Measurements from ENCODE around the gene COL4A6.

COL4A6 gene

DNA sequence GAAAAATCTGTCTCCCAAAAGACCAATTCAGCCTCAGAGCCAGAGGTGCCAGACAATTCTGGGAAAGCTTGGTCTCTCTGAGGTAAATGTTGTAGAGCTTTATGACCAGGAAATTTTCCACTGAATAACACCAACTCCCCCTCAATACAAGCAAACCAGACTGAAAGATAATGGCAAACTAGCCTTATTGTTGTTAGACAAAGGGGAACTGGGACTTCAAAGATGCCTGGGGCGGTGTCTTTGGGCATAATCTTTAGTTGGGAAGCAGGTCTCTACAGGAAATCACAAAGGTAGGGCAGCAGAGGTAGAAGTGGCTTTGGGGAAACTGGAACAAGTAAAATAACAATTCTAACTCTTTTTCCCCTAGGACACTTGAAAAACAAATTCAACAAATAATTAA, 12.0 kb downstream of the COL4A6 start:
- no peaks in the 10 kb centered on the region for H3K4me1 ChIP-seq (ENCODE audit: insufficient read depth, insufficient read length)
- H3K9me3 ChIP-seq (ENCODE audit: insufficient read depth, low read length): no peaks in the 10 kb centered on the region
- peak; percentile 3 for DNase-seq (ENCODE audit: low read depth, low spot score)
- H3K4me3 ChIP-seq (ENCODE audit: insufficient read length, low read depth): no peak overlapping the region
- H3K36me3 ChIP-seq (ENCODE audit: insufficient read depth, insufficient read length, low read length): no peaks in the 10 kb centered on the region
- H3K27me3 ChIP-seq (ENCODE audit: insufficient read depth, insufficient read length): no peaks in the 10 kb centered on the region
- TF ChIP-seq YY1 (IDR thresholded peaks at IDR 0.05; ENCODE audit: insufficient read depth, insufficient read length): no peak
- TF ChIP-seq SUZ12 (IDR thresholded peaks at IDR 0.05; ENCODE audit: extremely low read depth, insufficient read depth, insufficient read length): no peak
- no peak for TF ChIP-seq ZNF274 (IDR thresholded peaks at IDR 0.05; ENCODE audit: low read depth, low read length)
- no peak overlapping the region for H3K9ac ChIP-seq (ENCODE audit: insufficient read length, low read depth)

DNA sequence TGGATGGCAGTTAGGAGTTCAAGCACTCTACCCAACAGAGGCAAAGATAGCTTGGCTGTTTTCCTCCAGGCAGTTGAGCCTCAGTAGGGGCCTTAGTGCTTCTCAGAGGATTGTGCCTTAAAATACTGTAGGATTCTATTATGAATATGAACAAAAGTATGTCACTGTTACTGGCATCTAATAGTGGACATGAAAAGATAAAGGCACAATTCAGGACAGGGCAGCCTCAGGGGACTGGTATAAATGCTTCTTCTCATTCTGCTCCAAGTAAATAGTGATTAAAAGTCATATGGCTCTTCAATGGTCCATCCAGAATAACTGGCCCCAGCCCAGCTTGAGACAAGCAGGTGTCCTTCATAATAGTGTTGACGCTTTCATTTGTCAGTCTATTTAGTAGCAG, 17.7 kb downstream of the COL4A6 start:
- no peaks in the 10 kb centered on the region for H3K27me3 ChIP-seq (ENCODE audit: insufficient read depth, insufficient read length)
- no peak overlapping the region for H3K9ac ChIP-seq (ENCODE audit: insufficient read length, low read depth)
- no peaks in the 10 kb centered on the region for H3K9me3 ChIP-seq (ENCODE audit: insufficient read depth, low read length)
- no peaks in the 10 kb centered on the region for H3K36me3 ChIP-seq (ENCODE audit: insufficient read depth, insufficient read length, low read length)
- no peak for DNase-seq (ENCODE audit: low read depth, low spot score)
- no peak overlapping the region for H3K4me3 ChIP-seq (ENCODE audit: insufficient read length, low read depth)
- H3K4me1 ChIP-seq (ENCODE audit: insufficient read depth, insufficient read length): no peaks in the 10 kb centered on the region
- TF ChIP-seq YY1 (IDR thresholded peaks at IDR 0.05; ENCODE audit: insufficient read depth, insufficient read length) (no peak), SUZ12 (IDR thresholded peaks at IDR 0.05; ENCODE audit: extremely low read depth, insufficient read depth, insufficient read length) (no peak), ZNF274 (IDR thresholded peaks at IDR 0.05; ENCODE audit: low read depth, low read length) (no peak)

DNA sequence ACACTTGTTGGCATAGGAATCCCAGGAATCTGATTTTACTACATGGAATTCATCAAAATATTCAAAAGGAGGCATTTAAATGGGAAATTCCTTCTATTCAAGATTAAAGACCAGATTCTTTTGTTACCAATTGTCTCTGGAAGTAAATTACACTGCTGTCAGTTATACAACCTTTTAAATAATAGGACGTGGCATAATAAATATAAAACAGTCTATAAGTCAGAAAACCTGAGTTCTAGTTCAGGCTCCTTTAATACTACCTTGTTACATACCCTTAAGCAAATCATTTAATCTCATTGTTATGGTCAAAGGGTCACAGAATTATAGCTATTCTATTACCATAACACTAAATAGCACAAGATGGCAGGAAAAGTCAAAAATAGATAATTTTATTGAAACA, 18.8 kb downstream of the COL4A6 start:
- no peak for DNase-seq (ENCODE audit: low read depth, low spot score)
- TF ChIP-seq SUZ12 (IDR thresholded peaks at IDR 0.05; ENCODE audit: extremely low read depth, insufficient read depth, insufficient read length): no peak
- no peak for TF ChIP-seq YY1 (IDR thresholded peaks at IDR 0.05; ENCODE audit: insufficient read depth, insufficient read length)
- TF ChIP-seq ZNF274 (IDR thresholded peaks at IDR 0.05; ENCODE audit: low read depth, low read length): no peak
- Histone ChIP-seq H3K9me3 (ENCODE audit: insufficient read depth, low read length) (no peaks in the 10 kb centered on the region), H3K4me1 (ENCODE audit: insufficient read depth, insufficient read length) (no peaks in the 10 kb centered on the region), H3K27me3 (ENCODE audit: insufficient read depth, insufficient read length) (no peaks in the 10 kb centered on the region), H3K4me3 (ENCODE audit: insufficient read length, low read depth) (no peak overlapping the region), H3K9ac (ENCODE audit: insufficient read length, low read depth) (no peak overlapping the region), H3K36me3 (ENCODE audit: insufficient read depth, insufficient read length, low read length) (no peaks in the 10 kb centered on the region)

DNA sequence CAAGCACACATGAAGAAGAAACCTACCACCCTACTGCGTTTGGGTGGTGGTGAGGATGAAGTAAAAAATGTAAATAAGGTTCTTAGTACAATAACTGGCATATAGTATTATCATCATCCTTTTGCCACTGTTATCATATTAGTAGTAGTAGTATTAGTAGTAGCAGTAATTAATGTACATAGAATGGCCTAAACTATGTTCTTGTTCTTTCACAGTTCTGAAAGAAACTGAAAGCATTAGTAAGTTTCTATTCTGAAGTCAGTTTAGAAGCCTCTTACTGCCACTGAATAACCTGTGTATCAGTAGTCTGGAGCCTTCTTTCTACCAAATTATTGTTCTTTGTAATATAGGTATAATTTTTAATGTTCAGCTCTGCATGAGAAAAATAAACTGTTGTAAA, 21.0 kb downstream of the COL4A6 start:
- TF ChIP-seq SUZ12 (IDR thresholded peaks at IDR 0.05; ENCODE audit: extremely low read depth, insufficient read depth, insufficient read length) (no peak), ZNF274 (IDR thresholded peaks at IDR 0.05; ENCODE audit: low read depth, low read length) (no peak), YY1 (IDR thresholded peaks at IDR 0.05; ENCODE audit: insufficient read depth, insufficient read length) (no peak)
- no peaks in the 10 kb centered on the region for H3K27me3 ChIP-seq (ENCODE audit: insufficient read depth, insufficient read length)
- H3K9me3 ChIP-seq (ENCODE audit: insufficient read depth, low read length): no peaks in the 10 kb centered on the region
- H3K4me1 ChIP-seq (ENCODE audit: insufficient read depth, insufficient read length): no peaks in the 10 kb centered on the region
- H3K36me3 ChIP-seq (ENCODE audit: insufficient read depth, insufficient read length, low read length): no peaks in the 10 kb centered on the region
- H3K4me3 ChIP-seq (ENCODE audit: insufficient read length, low read depth): no peak overlapping the region
- no peak overlapping the region for H3K9ac ChIP-seq (ENCODE audit: insufficient read length, low read depth)
- DNase-seq (ENCODE audit: low read depth, low spot score): no peak

DNA sequence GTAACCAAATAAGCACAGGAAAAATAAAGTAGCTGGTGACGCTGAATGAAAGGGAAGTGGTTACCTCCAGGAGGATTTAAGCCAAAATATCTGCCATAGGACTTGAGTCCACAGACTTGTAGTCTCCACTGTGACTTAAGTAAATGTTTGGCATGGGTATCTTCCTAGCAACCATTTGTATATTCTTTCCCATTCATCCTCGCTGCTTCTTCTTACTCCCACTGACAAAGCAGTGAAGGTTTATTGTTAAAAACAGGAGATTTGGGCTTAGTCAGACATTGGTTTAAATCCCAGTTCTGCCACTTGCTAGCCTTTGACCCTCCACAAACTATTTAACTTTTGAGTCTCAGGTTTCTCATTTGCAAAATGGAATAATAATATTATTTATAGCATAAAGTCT, 22.3 kb downstream of the COL4A6 start:
- H3K4me3 ChIP-seq (ENCODE audit: insufficient read length, low read depth): no peak overlapping the region
- peaks cover 3% of the 10 kb centered on the region for H3K4me1 ChIP-seq (ENCODE audit: insufficient read depth, insufficient read length)
- TF ChIP-seq SUZ12 (IDR thresholded peaks at IDR 0.05; ENCODE audit: extremely low read depth, insufficient read depth, insufficient read length): no peak
- no peak for TF ChIP-seq ZNF274 (IDR thresholded peaks at IDR 0.05; ENCODE audit: low read depth, low read length)
- no peak for TF ChIP-seq YY1 (IDR thresholded peaks at IDR 0.05; ENCODE audit: insufficient read depth, insufficient read length)
- no peaks in the 10 kb centered on the region for H3K9me3 ChIP-seq (ENCODE audit: insufficient read depth, low read length)
- no peak overlapping the region for H3K9ac ChIP-seq (ENCODE audit: insufficient read length, low read depth)
- no peak for DNase-seq (ENCODE audit: low read depth, low spot score)
- no peaks in the 10 kb centered on the region for H3K36me3 ChIP-seq (ENCODE audit: insufficient read depth, insufficient read length, low read length)
- no peaks in the 10 kb centered on the region for H3K27me3 ChIP-seq (ENCODE audit: insufficient read depth, insufficient read length)

DNA sequence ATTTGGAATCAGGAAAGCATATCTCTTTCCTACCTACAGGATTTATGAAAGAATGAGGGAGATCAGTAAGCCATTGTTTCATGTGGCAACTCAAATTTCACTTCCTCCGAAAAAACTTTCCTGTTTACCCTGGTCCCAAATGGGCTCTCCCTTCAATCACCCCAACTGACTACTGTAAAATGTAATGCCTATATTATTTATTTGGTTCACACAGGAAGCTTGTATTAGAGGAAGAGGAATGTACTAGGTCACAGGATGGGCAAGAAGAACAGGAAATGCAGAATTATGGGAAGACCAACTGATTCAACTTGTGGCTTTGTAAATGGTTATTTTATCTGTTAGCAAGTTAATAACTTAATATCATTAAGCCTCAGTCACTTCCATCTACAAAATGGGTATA, 23.1 kb downstream of the COL4A6 start:
- Histone ChIP-seq H3K4me3 (ENCODE audit: insufficient read length, low read depth) (no peak overlapping the region), H3K4me1 (ENCODE audit: insufficient read depth, insufficient read length) (peaks cover 3% of the 10 kb centered on the region), H3K9me3 (ENCODE audit: insufficient read depth, low read length) (no peaks in the 10 kb centered on the region), H3K27me3 (ENCODE audit: insufficient read depth, insufficient read length) (no peaks in the 10 kb centered on the region), H3K9ac (ENCODE audit: insufficient read length, low read depth) (no peak overlapping the region), H3K36me3 (ENCODE audit: insufficient read depth, insufficient read length, low read length) (no peaks in the 10 kb centered on the region)
- no peak for DNase-seq (ENCODE audit: low read depth, low spot score)
- TF ChIP-seq ZNF274 (IDR thresholded peaks at IDR 0.05; ENCODE audit: low read depth, low read length) (no peak), YY1 (IDR thresholded peaks at IDR 0.05; ENCODE audit: insufficient read depth, insufficient read length) (no peak), SUZ12 (IDR thresholded peaks at IDR 0.05; ENCODE audit: extremely low read depth, insufficient read depth, insufficient read length) (no peak)

DNA sequence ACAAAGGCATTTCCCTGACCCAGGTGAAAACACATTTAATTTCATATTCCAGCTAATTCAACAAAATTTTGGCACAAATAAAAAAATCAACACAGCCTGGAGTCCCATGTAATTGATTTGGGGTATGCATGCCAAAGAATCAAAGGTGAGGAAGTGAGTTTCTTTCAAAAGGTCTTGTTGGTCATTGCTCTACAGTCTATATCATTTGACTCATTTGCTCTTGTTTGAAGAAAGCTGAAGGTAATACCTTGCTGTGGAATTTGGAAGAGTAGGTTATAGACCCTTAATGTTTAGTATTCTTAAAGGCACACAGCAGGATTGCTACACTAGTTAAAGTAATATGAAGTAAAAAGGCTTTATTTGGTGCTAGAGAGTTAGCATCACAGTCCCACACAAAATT, 25.4 kb downstream of the COL4A6 start:
- Histone ChIP-seq H3K4me1 (ENCODE audit: insufficient read depth, insufficient read length) (peaks cover 3% of the 10 kb centered on the region), H3K9ac (ENCODE audit: insufficient read length, low read depth) (no peak overlapping the region), H3K36me3 (ENCODE audit: insufficient read depth, insufficient read length, low read length) (no peaks in the 10 kb centered on the region), H3K4me3 (ENCODE audit: insufficient read length, low read depth) (no peak overlapping the region), H3K9me3 (ENCODE audit: insufficient read depth, low read length) (no peaks in the 10 kb centered on the region), H3K27me3 (ENCODE audit: insufficient read depth, insufficient read length) (no peaks in the 10 kb centered on the region)
- TF ChIP-seq ZNF274 (IDR thresholded peaks at IDR 0.05; ENCODE audit: low read depth, low read length): no peak
- TF ChIP-seq YY1 (IDR thresholded peaks at IDR 0.05; ENCODE audit: insufficient read depth, insufficient read length): no peak
- TF ChIP-seq SUZ12 (IDR thresholded peaks at IDR 0.05; ENCODE audit: extremely low read depth, insufficient read depth, insufficient read length): no peak
- no peak for DNase-seq (ENCODE audit: low read depth, low spot score)

Measured in NT2/D1 (cell line).